NT2/D1 (cell line): ENCODE data around the gene PLEKHA3.
A peak's percentile ranks its signal among the peaks of the same experiment; 100 is the strongest.
"Not testable (repeated sequence)": the region's sequence is repeated elsewhere in the genome, so short reads cannot be mapped to it uniquely, and the experiment has no call there.

Experiments
- DNase-seq: peaks from one replicate; pipeline ENCODE4 v3.0.0-alpha.2; 2011; ENCODE audit warnings: low read depth, low spot score
- H3K27me3 ChIP-seq: 2 replicates; pipeline ENCODE4 v1.6.0; 2011; ENCODE audit warnings: mild to moderate bottlenecking; ENCODE audit not compliant: insufficient read length, insufficient read depth
- H3K36me3 ChIP-seq: 2 replicates; pipeline ENCODE4 v1.6.1; 2011; ENCODE audit warnings: mild to moderate bottlenecking, low read length, mixed read lengths; ENCODE audit not compliant: insufficient read depth, insufficient read length
- H3K4me1 ChIP-seq: 2 replicates; pipeline ENCODE4 v1.5.1; 2011; ENCODE audit not compliant: insufficient read depth, insufficient read length
- H3K4me3 ChIP-seq: 2 replicates; pipeline ENCODE4 v1.5.1; 2011; ENCODE audit warnings: low read depth; ENCODE audit not compliant: insufficient read length
- H3K9ac ChIP-seq: 2 replicates; pipeline ENCODE4 v1.6.0; 2011; ENCODE audit warnings: low read depth; ENCODE audit not compliant: insufficient read length
- H3K9me3 ChIP-seq: 2 replicates; pipeline ENCODE4 v1.5.1; 2011; ENCODE audit warnings: mild to moderate bottlenecking, low read length; ENCODE audit not compliant: insufficient read depth
- SUZ12 ChIP-seq: IDR thresholded peaks from 2 replicates; pipeline ENCODE4 v1.6.1; 2011; ENCODE audit not compliant: insufficient read length, insufficient read depth; ENCODE audit errors: extremely low read depth
- YY1 ChIP-seq: IDR thresholded peaks from 2 replicates; pipeline ENCODE4 v1.6.1; 2011; ENCODE audit not compliant: insufficient read length, insufficient read depth
- ZNF274 ChIP-seq: IDR thresholded peaks from 2 replicates; pipeline ENCODE4 v1.6.1; 2011; ENCODE audit warnings: mild to moderate bottlenecking, low read depth, low read length

The PLEKHA3 gene

DNA sequence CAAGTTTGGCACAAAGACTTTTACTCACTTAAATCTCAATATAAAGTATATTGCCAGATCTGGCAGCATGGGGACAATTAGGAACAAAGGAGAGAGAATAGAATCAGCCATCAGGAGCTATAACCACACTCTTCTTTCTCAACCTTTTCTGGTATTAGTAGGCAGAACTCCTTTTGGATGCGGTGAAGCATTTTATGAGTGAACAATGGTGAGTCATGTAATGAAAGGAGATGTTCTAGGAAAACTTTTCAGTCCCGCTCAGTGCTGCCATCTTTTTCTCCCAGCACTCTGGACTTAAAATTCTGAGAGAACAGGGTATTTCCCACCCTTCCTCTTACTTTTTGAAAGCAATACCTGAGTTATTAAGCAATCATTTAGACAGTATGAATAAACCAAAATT is 32.2 kb downstream of the PLEKHA3 start:
- no peak for DNase-seq
- H3K9ac ChIP-seq: no peak overlapping the region
- no peaks in the 10 kb centered on the region for H3K9me3 ChIP-seq
- no peak for TF ChIP-seq ZNF274
- no peak for TF ChIP-seq SUZ12
- TF ChIP-seq YY1: no peak
- peaks cover 2% of the 10 kb centered on the region for H3K36me3 ChIP-seq
- no peak overlapping the region for H3K4me3 ChIP-seq
- no peaks in the 10 kb centered on the region for H3K27me3 ChIP-seq
- peaks cover 3% of the 10 kb centered on the region for H3K4me1 ChIP-seq

DNA sequence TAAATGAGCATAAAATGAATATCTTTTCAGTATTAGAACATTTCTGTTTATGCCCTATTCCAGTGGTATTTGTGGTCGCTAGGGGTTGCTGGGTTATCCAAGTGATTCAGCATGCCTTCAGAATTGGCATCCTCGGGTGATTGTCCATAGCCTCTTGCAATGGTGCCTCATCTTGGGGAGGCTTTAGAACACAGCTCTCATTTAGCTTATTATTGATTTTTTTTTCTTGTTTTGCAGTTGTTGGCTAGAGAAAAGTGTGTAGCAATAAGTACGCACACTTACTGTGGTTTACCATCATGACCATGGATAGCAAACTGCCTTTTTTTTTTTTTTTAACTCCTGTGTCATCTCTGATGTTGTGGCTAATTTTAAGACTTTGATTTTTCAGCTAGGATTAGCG is 33.6 kb downstream of the PLEKHA3 start:
- Histone ChIP-seq H3K4me1 (no peaks in the 10 kb centered on the region), H3K4me3 (no peak overlapping the region), H3K27me3 (no peaks in the 10 kb centered on the region), H3K9me3 (no peaks in the 10 kb centered on the region), H3K9ac (no peak overlapping the region), H3K36me3 (peaks cover 2% of the 10 kb centered on the region)
- no peak for DNase-seq
- no peak for TF ChIP-seq SUZ12
- TF ChIP-seq ZNF274: no peak
- TF ChIP-seq YY1: no peak

DNA sequence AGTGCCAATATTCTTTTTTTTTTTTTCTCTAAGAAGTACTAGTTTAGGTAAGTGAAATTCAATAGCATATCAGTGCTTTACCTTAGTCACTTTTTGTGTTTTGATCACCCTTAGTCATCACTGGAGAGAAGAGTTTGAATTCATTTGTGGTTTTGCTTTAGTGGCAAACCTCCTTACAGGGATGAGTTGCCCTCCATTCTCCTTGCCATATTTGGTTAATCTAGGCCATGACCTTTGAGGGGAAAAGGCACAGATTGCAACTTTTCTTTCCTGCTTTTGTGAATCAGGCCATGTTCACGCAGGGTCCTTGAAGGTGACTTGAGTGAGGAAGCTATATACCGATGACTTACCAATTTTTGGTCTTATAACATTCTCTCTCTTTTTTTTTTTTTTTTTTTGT is 34.4 kb downstream of the PLEKHA3 start:
- H3K27me3 ChIP-seq: no peaks in the 10 kb centered on the region

DNA sequence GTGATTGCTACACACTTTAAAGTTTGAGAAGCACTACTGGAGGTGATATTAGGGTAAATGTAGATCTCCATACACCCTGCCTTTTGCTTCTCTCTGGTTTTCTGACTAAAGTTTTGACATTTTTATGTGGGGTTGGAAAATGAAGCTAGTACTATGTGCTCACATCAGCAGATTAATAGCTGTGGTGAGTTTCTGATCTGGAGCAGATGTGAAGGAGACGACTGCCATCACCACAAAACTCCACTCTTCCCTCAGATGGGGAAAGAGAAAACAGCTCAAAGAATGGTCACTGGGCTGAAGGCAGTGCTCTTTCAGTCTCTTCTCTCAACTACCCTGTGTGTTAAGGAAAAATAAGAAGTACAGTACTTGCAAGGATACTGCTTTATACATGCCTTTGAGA is 37.2 kb downstream of the PLEKHA3 start:
- no peaks in the 10 kb centered on the region for H3K27me3 ChIP-seq
- TF ChIP-seq YY1 (no peak), SUZ12 (no peak), ZNF274 (no peak)
- no peak for DNase-seq
- H3K4me1 ChIP-seq: no peaks in the 10 kb centered on the region
- no peaks in the 10 kb centered on the region for H3K9me3 ChIP-seq
- H3K36me3 ChIP-seq: peaks cover 2% of the 10 kb centered on the region
- no peak overlapping the region for H3K9ac ChIP-seq
- H3K4me3 ChIP-seq: no peak overlapping the region

More for the DNA sequence above, 34.4 kb downstream of the PLEKHA3 start:
- TF ChIP-seq YY1 (no peak), SUZ12 (no peak), ZNF274 (no peak)
- H3K4me1 ChIP-seq: no peaks in the 10 kb centered on the region
- DNase-seq: no peak
- no peak overlapping the region for H3K4me3 ChIP-seq
- H3K36me3 ChIP-seq: peaks cover 2% of the 10 kb centered on the region
- H3K9ac ChIP-seq: no peak overlapping the region
- H3K9me3 ChIP-seq: no peaks in the 10 kb centered on the region

DNA sequence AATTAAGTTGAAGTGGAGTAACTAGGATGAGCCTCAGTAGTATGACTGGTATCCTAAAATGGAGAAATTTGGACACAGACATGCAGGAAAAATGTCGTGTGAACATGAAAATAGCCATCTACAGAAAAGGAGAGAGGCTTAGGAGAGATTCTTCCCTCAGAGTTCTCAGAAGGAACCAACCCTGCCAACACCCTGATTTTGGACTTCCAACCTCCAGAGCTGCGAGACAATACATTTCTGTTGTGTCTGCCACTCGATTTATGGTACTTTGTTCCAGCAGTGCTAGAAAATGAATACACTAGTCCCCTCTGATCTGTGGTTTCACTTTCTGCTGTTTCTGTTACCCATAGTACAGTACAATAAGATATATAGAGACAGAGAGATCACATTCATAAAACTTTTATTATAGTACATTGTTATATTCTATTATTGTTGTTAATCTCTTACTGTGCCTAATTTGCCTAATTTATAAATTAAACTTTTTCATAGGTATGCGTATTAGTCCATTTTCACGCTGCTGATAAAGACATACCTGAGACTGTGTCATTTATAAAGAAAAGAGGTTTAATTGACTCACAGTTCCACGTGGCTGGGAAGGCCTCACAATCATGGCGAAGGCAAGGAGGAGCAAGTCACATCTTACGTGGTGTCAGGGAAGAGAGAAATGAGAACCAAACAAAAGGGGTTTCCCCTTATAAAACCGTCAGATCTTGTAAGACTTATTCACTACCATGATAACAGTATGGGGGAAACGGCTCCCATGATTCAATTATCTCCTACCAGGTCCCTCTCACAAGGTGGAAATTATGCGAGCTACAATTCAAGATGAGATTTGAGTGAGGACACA is 41.3 kb downstream of the PLEKHA3 start:
- H3K27me3 ChIP-seq: no peaks in the 10 kb centered on the region
- no peak for TF ChIP-seq YY1
- TF ChIP-seq ZNF274: no peak
- no peak for TF ChIP-seq SUZ12
- no peak for DNase-seq
- no peaks in the 10 kb centered on the region for H3K4me1 ChIP-seq
- H3K9me3 ChIP-seq: no peaks in the 10 kb centered on the region
- H3K36me3 ChIP-seq: no peaks in the 10 kb centered on the region
- H3K4me3 ChIP-seq: no peak overlapping the region
- H3K9ac ChIP-seq: no peak overlapping the region

DNA sequence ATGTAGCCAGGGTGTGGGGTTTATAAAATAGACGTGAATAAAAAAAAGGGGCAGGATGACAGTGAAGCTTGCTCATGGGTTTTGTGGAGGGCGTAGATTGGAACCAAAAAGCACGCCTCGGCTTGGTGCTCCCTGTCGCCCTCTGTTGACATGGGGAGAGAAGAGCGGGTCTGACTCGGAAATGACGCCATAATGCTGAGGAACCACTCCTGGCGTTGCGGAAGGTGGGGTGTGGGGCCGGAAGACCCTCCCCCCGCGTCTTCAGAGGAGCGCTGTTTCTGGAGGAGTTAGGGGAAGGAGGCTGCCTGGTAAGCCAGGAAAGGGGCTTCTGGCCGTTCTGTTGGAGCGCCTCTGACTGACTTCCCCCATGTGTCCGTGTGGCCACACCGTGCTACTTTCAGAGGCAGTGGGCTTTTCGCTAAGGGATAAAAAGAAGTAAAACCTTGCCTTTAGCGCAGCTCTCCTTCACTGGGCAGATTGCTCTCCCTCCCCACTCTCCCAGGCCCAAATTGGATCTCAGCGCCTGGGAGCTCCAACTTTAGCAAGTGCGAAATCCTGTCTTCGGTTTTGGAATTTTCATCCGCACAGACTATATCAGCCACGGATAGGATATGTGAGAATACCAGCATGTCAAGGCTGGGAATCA is 42.8 kb downstream of the PLEKHA3 start:
- H3K27me3 ChIP-seq: no peaks in the 10 kb centered on the region
- no peaks in the 10 kb centered on the region for H3K9me3 ChIP-seq
- no peaks in the 10 kb centered on the region for H3K4me1 ChIP-seq
- no peaks in the 10 kb centered on the region for H3K36me3 ChIP-seq
- DNase-seq: peak; percentile 56
- peak overlapping the region; percentile 40 for H3K4me3 ChIP-seq
- H3K9ac ChIP-seq: peak overlapping the region; percentile 52
- TF ChIP-seq ZNF274 (no peak), YY1 (no peak), SUZ12 (no peak)

DNA sequence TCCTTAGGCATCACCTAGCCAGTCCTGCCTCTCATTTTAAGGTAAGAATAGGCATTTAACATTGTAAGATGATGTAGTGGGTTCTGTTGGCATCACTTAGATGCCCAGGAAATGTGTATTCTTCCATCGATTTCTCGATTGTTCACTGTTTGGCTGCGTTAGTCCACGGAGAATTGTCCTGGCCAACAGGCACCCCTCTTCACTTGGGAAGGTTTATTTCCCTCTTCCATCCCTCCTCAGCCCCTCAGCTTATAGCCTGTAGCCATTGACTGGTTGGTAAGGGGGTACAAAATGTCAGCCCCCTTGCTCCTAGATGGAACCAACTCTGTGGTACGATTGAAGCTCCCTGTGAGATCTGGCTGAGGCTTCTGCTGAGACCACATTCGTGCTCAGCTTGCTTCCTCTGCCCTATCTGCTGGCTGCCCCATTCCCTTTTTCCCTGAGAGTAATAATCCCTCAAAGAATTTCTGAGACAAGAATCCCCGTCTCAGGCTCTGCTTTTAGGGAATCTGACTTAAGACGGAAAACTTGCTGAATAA is 43.4 kb downstream of the PLEKHA3 start:
- no peak for DNase-seq
- H3K4me3 ChIP-seq: peak overlapping the region; percentile 40
- TF ChIP-seq YY1 (no peak), SUZ12 (no peak), ZNF274 (no peak)

DNA sequence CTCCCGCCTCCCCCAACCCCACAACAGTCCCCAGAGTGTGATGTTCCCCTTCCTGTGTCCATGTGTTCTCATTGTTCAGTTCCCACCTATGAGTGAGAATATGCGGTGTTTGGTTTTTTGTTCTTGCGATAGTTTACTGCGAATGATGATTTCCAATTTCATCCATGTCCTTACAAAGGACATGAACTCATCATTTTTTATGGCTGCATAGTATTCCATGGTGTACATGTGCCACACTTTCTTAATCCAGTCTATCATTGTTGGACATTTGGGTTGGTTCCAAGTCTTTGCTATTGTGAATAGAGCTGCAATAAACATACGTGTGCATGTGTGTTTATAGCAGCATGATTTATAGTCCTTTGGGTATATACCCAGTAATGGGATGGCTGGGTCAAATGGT is 44.8 kb downstream of the PLEKHA3 start:
- H3K27me3 ChIP-seq, H3K9me3 ChIP-seq, H3K9ac ChIP-seq, DNase-seq, H3K4me3 ChIP-seq, H3K36me3 ChIP-seq, H3K4me1 ChIP-seq: not testable (repeated sequence)

More for the DNA sequence above, 43.4 kb downstream of the PLEKHA3 start:
- Histone ChIP-seq H3K9ac (peak overlapping the region; percentile 52), H3K36me3 (no peaks in the 10 kb centered on the region), H3K27me3 (no peaks in the 10 kb centered on the region), H3K9me3 (no peaks in the 10 kb centered on the region), H3K4me1 (no peaks in the 10 kb centered on the region)

DNA sequence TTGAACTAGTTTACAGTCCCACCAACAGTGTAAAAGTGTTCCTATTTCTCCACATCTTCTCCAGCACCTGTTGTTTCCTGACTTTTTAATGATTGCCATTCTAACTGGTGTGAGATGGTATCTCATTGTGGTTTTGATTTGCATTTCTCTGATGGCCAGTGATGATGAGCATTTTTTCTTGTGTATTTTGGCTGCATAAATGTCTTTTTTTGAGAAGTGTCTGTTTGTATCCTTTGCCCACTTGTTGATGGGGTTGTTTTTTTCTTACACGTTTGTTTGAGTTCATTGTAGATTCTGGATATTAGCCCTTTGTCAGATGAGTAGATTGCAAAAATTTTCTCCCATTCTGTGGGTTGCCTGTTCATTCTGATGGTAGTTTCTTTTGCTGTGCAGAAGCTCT is 45.2 kb downstream of the PLEKHA3 start:
- not testable (repeated sequence) for DNase-seq, H3K9ac ChIP-seq, H3K36me3 ChIP-seq, H3K4me3 ChIP-seq, H3K4me1 ChIP-seq, H3K9me3 ChIP-seq, H3K27me3 ChIP-seq
